Endothelial cell of umbilical vein (primary cell): ENCODE results near the gene C17orf50. TPM values are rescaled to one million over a fixed set of nuclear protein-coding genes. Genes with fewer than 3 reads are reported as not detected.
A peak's percentile ranks its signal among the peaks of the same experiment; 100 is the strongest.

Source experiments
- BruUV-seq: library from RNA; stranded (reverse); fragments of 400-500 nt; replicated peaks from 2 replicates; lab custom pipeline; 2021; lab: Mats Ljungman, UMichigan
- CTCF ChIA-PET: fragments of 300-600, 350-600 bp; sonication (Branson Sonifier 250); formaldehyde crosslinking; loops from one replicate; lab custom pipeline; 2021; ENCODE audit warnings: antibody characterized with exemption, inconsistent platforms; lab: Charles Lee
- POLR2A ChIA-PET: fragments of 300-600, 350-600 bp; sonication (Branson Sonifier 250); formaldehyde crosslinking; loops from one replicate; lab custom pipeline; 2021; ENCODE audit warnings: antibody characterized with exemption, inconsistent platforms; lab: Charles Lee
- DNase-seq: peaks from one replicate; pipeline ENCODE4 v3.0.0-alpha.2; 2011; ENCODE audit warnings: low read depth, low spot score
- FAIRE-seq: peaks from 2 replicates; lab custom pipeline; 2011; peaks lifted over from hg19 to GRCh38; lab: Jason Lieb, UNC
- H2AFZ ChIP-seq: 2 replicates; pipeline ENCODE4 v1.6.0; 2012; ENCODE audit warnings: low read depth, low read length, control low read depth, inconsistent platforms
- H3K27ac ChIP-seq: 2 replicates; pipeline ENCODE4 v1.5.1; 2011; ENCODE audit warnings: low read depth, mild to moderate bottlenecking, control low read depth, low read length, moderate library complexity; ENCODE audit not compliant: insufficient read depth
- H3K27me3 ChIP-seq, 2 experiments: 2 replicates each; pipeline versions ENCODE4 v1.6.0 to v1.6.1; 2011; ENCODE audit warnings: low read length in 2 of 2, mixed read lengths in 1 of 2; ENCODE audit not compliant: control insufficient read depth in 2 of 2, insufficient read depth in 2 of 2
- H3K36me3 ChIP-seq, 2 experiments: 2 replicates in 1 of 2; 3 replicates in 1 of 2; pipeline ENCODE4 v1.5.1; 2011; ENCODE audit warnings: low read length in 2 of 2, mild to moderate bottlenecking in 1 of 2, moderate library complexity in 1 of 2; ENCODE audit not compliant: control insufficient read depth in 2 of 2, insufficient read depth in 2 of 2; ENCODE audit errors: extremely low read depth in 1 of 2
- H3K4me1 ChIP-seq: 3 replicates; pipeline ENCODE4 v1.5.1; 2011; ENCODE audit warnings: mild to moderate bottlenecking, low read length; ENCODE audit not compliant: control insufficient read depth, insufficient read depth; ENCODE audit errors: extremely low read depth
- H3K4me2 ChIP-seq: 2 replicates; pipeline ENCODE4 v1.6.1; 2011; ENCODE audit warnings: low read length, control low read depth, mixed read lengths; ENCODE audit not compliant: insufficient read depth
- H3K4me3 ChIP-seq, 3 experiments: fragments of 200-600 bp in 1 of 3; sonication (generic), shearing (Covaris generic) in 1 of 3; replicated peaks in 1 of 3; 2 replicates each; pipeline ENCODE4 v1.5.1; 2011 to 2016; ENCODE audit warnings: control low read depth in 3 of 3, low read length in 3 of 3, mild to moderate bottlenecking in 2 of 3, inconsistent platforms in 1 of 3, low read depth in 1 of 3, moderate library complexity in 1 of 3; ENCODE audit not compliant: insufficient read depth in 1 of 3
- H3K79me2 ChIP-seq: 2 replicates; pipeline ENCODE4 v1.6.0; 2012; ENCODE audit warnings: low read length, inconsistent platforms; ENCODE audit not compliant: control insufficient read depth, insufficient read depth
- H3K9ac ChIP-seq: replicated peaks from 2 replicates; pipeline ENCODE3; 2011; ENCODE audit warnings: low read length, control low read depth; ENCODE audit not compliant: insufficient read depth; ENCODE audit errors: extremely low read depth
- H3K9me1 ChIP-seq: replicated peaks from 3 replicates; pipeline ENCODE4 v1.6.0; 2011; ENCODE audit warnings: mild to moderate bottlenecking, low read length; ENCODE audit not compliant: control insufficient read depth, insufficient read depth; ENCODE audit errors: extremely low read depth
- H3K9me3 ChIP-seq: replicated peaks from 2 replicates; pipeline ENCODE4 v1.5.1; 2012; ENCODE audit warnings: low read length, inconsistent platforms; ENCODE audit not compliant: control insufficient read depth, insufficient read depth
- H4K20me1 ChIP-seq: replicated peaks from 2 replicates; pipeline ENCODE3; 2011; ENCODE audit warnings: mild to moderate bottlenecking, low read length; ENCODE audit not compliant: control insufficient read depth, insufficient read depth; ENCODE audit errors: extremely low read depth
- FOS ChIP-seq: IDR thresholded peaks from 2 replicates; pipeline ENCODE4 v1.6.1; 2011; ENCODE audit warnings: mild to moderate bottlenecking, low read length, moderate library complexity, borderline replicate concordance; ENCODE audit not compliant: insufficient read depth
- GATA2 ChIP-seq: IDR thresholded peaks from 2 replicates; pipeline ENCODE4 v1.7.0; 2011; ENCODE audit warnings: low read depth, mild to moderate bottlenecking, moderate library complexity, mixed read lengths, low read length; ENCODE audit not compliant: insufficient read length, insufficient read depth
- POLR2A ChIP-seq: IDR thresholded peaks from 2 replicates; pipeline ENCODE4 v1.6.1; 2012; ENCODE audit warnings: low read depth, mild to moderate bottlenecking, control low read depth, low read length
- POLR2AphosphoS5 ChIP-seq: IDR thresholded peaks from 2 replicates; pipeline ENCODE4 v1.6.1; 2012; ENCODE audit warnings: low read depth, mild to moderate bottlenecking, control low read depth, low read length, moderate library complexity; ENCODE audit not compliant: insufficient read depth
- dilution Hi-C: fragments of 300-500 bp; cut with MboI; formaldehyde crosslinking; loops from one replicate; pipeline ENCODE4 v1.15.0; 2019; ENCODE audit warnings: low sequenced_read_pairs; ENCODE audit not compliant: extremely low pct_ligation_motif_present
- intact Hi-C: fragments of 100-400 bp; cut with micrococcal nuclease; formaldehyde crosslinking; loops from one replicate; pipeline ENCODE4 v1.10.0; 2022
- polyA plus RNA-seq, 4 experiments: library from polyadenylated mRNA; depleted of rRNA in 3 of 4; stranded (reverse) in 3 of 4; unstranded in 1 of 4; fragments of >200 nt; gene quantifications; 2 replicates each; pipeline versions ENCODE4 v1.2.1 to v1.2.3, GENCODE V29; 2011 to 2012; ENCODE audit warnings: missing spikeins in 1 of 4
- total RNA-seq: library from RNA; stranded (reverse); gene quantifications from 2 replicates; pipeline ENCODE4 v1.2.3, GENCODE V29; 2021
- TF ChIP-seq, protein P1 (sequence below): IDR thresholded peaks from 2 replicates; pipeline ENCODE4 v1.6.1; 2011; ENCODE audit not compliant: insufficient read depth, insufficient read length
- TF ChIP-seq, protein P2 (sequence below), 2 donors: IDR thresholded peaks; 1 replicate in 1 of 2; 2 replicates in 1 of 2; pipeline ENCODE4 v1.5.1; 2011; ENCODE audit warnings: low read length in 2 of 2, mild to moderate bottlenecking in 2 of 2, moderate library complexity in 2 of 2, control low read depth in 1 of 2, inconsistent platforms in 1 of 2, low read depth in 1 of 2; ENCODE audit not compliant: insufficient read depth in 1 of 2; ENCODE audit errors: extremely low read depth in 1 of 2

Gene C17orf50
- total and polyA plus RNA-seq, 2 donors (not counting 3 experiments of a cell fraction or from before 2014, with no cell fraction given), result 0.15 TPM; not detected in 1

DNA sequence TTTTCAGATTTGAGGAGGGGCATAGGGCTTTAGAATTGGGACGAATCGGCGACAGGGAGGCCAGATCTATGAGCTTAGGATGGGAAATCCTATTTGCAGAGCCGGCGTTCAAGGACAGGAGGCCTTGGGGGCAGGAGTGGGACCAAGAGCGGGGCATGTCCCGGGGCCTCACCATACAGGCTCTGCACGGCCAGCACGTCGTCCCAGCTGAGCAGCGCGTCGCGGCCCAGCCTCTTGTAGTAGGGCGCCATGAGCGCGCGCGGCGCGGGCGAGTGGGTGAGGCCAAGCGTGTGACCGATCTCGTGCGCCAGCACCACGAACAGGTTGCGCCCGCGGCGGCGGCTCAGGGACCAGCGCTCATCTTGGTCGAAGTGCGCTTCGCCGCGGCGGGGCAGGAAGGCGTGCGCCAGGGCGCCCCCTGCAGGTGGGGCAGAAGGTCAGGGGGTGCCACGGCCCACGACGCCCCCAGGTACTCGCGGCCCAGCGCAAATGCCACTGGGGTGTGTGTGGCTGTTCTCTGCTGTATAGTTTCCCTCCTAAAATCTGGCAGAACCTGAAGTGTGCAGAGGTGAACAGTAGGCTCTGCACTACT lies 9.3 kb downstream of the C17orf50 start:
- FAIRE-seq, result no peak
- intact Hi-C loops, result no loop called here

More for the DNA sequence above, 9.3 kb downstream of the C17orf50 start:
- H3K9me3 ChIP-seq, result no peaks in the 10 kb centered on the region
- no peak overlapping the region for H3K27ac ChIP-seq
- H3K9me1 ChIP-seq, result no peaks in the 10 kb centered on the region
- H4K20me1 ChIP-seq, result no peaks in the 10 kb centered on the region
- DNase-seq, result no peak
- no peak overlapping the region for H3K4me3 ChIP-seq
- H3K27me3 ChIP-seq, result peaks cover 2 to 6% of the 10 kb centered on the region in 2 experiments
- CTCF ChIA-PET, result interaction anchor here (1.0 to 8.5 kb wide), 5 partner anchors 13 to 38 kb away, joined by 3 to 453 read pairs (median 4); partner anchors contain the start of genes MMP28 and TAF15
- no peak overlapping the region for H2AFZ ChIP-seq
- BruUV-seq, result no TSS peak
- H3K4me2 ChIP-seq, result no peak overlapping the region
- POLR2A ChIA-PET, result no interaction called here
- H3K4me1 ChIP-seq, result no peaks in the 10 kb centered on the region
- H3K36me3 ChIP-seq, result no peaks in the 10 kb centered on the region
- H3K9ac ChIP-seq, result no peak overlapping the region
- TF ChIP-seq, protein P1, sequence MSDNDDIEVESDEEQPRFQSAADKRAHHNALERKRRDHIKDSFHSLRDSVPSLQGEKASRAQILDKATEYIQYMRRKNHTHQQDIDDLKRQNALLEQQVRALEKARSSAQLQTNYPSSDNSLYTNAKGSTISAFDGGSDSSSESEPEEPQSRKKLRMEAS, result no peak
- TF ChIP-seq GATA2, result no peak
- no peak for TF ChIP-seq FOS
- no peak for TF ChIP-seq POLR2AphosphoS5
- no peak for TF ChIP-seq POLR2A
- TF ChIP-seq, protein P2, sequence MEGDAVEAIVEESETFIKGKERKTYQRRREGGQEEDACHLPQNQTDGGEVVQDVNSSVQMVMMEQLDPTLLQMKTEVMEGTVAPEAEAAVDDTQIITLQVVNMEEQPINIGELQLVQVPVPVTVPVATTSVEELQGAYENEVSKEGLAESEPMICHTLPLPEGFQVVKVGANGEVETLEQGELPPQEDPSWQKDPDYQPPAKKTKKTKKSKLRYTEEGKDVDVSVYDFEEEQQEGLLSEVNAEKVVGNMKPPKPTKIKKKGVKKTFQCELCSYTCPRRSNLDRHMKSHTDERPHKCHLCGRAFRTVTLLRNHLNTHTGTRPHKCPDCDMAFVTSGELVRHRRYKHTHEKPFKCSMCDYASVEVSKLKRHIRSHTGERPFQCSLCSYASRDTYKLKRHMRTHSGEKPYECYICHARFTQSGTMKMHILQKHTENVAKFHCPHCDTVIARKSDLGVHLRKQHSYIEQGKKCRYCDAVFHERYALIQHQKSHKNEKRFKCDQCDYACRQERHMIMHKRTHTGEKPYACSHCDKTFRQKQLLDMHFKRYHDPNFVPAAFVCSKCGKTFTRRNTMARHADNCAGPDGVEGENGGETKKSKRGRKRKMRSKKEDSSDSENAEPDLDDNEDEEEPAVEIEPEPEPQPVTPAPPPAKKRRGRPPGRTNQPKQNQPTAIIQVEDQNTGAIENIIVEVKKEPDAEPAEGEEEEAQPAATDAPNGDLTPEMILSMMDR (IDR thresholded peaks at IDR 0.05; ENCODE audit: extremely low read depth in 1 of 2, insufficient read depth in 1 of 2, low read depth in 1 of 2, low read length in 2 of 2), result peak in 1 of 2 donors; percentile 6
- dilution Hi-C loops, result no loop called here
- H3K79me2 ChIP-seq, result no peaks in the 10 kb centered on the region
